HCT116 (cell line): ENCODE data around the gene MMP15. TPM values are rescaled to one million over a fixed set of nuclear protein-coding genes. Genes with fewer than 3 reads are reported as not detected.

Experiments
- ATAC-seq: fragments of 200-7000 bp; cut with Tn5 transposase; 2 replicates; pipeline ENCODE4 v1.9.1; 2020; ENCODE audit warnings: mild to moderate bottlenecking, moderate library complexity
- BruUV-seq: library from RNA; stranded (reverse); fragments of 400-500 nt; replicated peaks from 2 replicates; lab custom pipeline; 2021; lab: Mats Ljungman, UMichigan
- CTCF ChIA-PET: fragments of 300-600 bp; sonication (Branson Sonifier 250); formaldehyde crosslinking; loops from one replicate; lab custom pipeline; 2021; ENCODE audit warnings: antibody characterized with exemption; lab: Charles Lee
- POLR2A ChIA-PET: fragments of 300-600, 350-600 bp; sonication (Branson Sonifier 250); formaldehyde crosslinking; loops from one replicate; lab custom pipeline; 2021; ENCODE audit warnings: antibody characterized with exemption; lab: Charles Lee
- RAD21 ChIA-PET, 2 experiments: fragments of 300-600 bp; sonication (Branson Sonifier 250); formaldehyde crosslinking; loops; one replicate each; lab custom pipeline; 2023; ENCODE audit warnings: low total read pairs in 2 of 2; ENCODE audit not compliant: uncharacterized antibody in 2 of 2, unreplicated experiment in 2 of 2, low non-redundant PET in 1 of 2; lab: Charles Lee
- DNase-seq: peaks from one replicate; pipeline ENCODE4 v3.0.0-alpha.2; 2010; ENCODE audit warnings: low read depth, low spot score
- H2AFZ ChIP-seq: fragments of 200-600 bp; shearing (Covaris generic), sonication (generic); 2 replicates; pipeline ENCODE4 v1.6.1; 2017; ENCODE audit warnings: low read depth, mixed run types, mixed read lengths, antibody characterized with exemption, low read length; ENCODE audit not compliant: poor library complexity, severe bottlenecking
- H3K27ac ChIP-seq: 2 replicates; pipeline ENCODE4 v1.5.1; 2012; ENCODE audit warnings: low read depth, low read length
- H3K27me3 ChIP-seq: fragments of 200-600 bp; sonication (generic); 2 replicates; pipeline ENCODE4 v1.6.1; 2016; ENCODE audit warnings: mixed run types, low read length, mixed read lengths; ENCODE audit not compliant: insufficient read depth
- H3K36me3 ChIP-seq, 2 experiments: fragments of 200-500 bp in 1 of 2; fragments of 200-600 bp in 1 of 2; sonication (Bioruptor generic) in 1 of 2; sonication (generic) in 1 of 2; 2 replicates each; pipeline versions ENCODE4 v1.5.1 to v1.6.1; 2014 to 2016; ENCODE audit warnings: low read length in 2 of 2, inconsistent platforms in 1 of 2, mixed read lengths in 1 of 2, mixed run types in 1 of 2; ENCODE audit not compliant: insufficient read depth in 2 of 2, control insufficient read depth in 1 of 2
- H3K4me1 ChIP-seq, 2 experiments: fragments of 200-600 bp in 1 of 2; sonication (generic) in 1 of 2; 2 replicates each; pipeline versions ENCODE4 v1.5.1 to v1.6.1; 2012 to 2017; ENCODE audit warnings: low read length in 2 of 2, inconsistent platforms in 1 of 2, mild to moderate bottlenecking in 1 of 2, mixed read lengths in 1 of 2, mixed run types in 1 of 2, moderate library complexity in 1 of 2; ENCODE audit not compliant: insufficient read depth in 2 of 2, control insufficient read depth in 1 of 2
- H3K4me2 ChIP-seq: fragments of 200-600 bp; sonication (generic); 2 replicates; pipeline ENCODE4 v1.6.1; 2017; ENCODE audit warnings: mixed run types, low read length, mixed read lengths
- H3K4me3 ChIP-seq, 2 experiments: fragments of 200-600 bp in 1 of 2; sonication (generic) in 1 of 2; replicated peaks in 1 of 2; 2 replicates each; pipeline ENCODE4 v1.5.1; 2011 to 2016; ENCODE audit warnings: low read length in 2 of 2, control low read depth in 1 of 2, low read depth in 1 of 2, mild to moderate bottlenecking in 1 of 2, mixed read lengths in 1 of 2, mixed run types in 1 of 2
- H3K79me2 ChIP-seq: fragments of 200-600 bp; sonication (generic); 2 replicates; pipeline ENCODE4 v1.6.1; 2017; ENCODE audit warnings: mild to moderate bottlenecking, mixed run types, low read length, moderate library complexity, mixed read lengths; ENCODE audit not compliant: insufficient read depth
- H3K9ac ChIP-seq: fragments of 200-600 bp; sonication (generic); 2 replicates; pipeline ENCODE4 v1.6.1; 2016; ENCODE audit warnings: low read length, mixed read lengths
- H3K9me2 ChIP-seq: fragments of 200-600 bp; sonication (generic), shearing (Covaris generic); 2 replicates; pipeline ENCODE4 v1.6.1; 2017; ENCODE audit warnings: mixed run types, mild to moderate bottlenecking, moderate library complexity; ENCODE audit not compliant: insufficient read depth
- H3K9me3 ChIP-seq, 2 experiments: fragments of 200-500 bp in 1 of 2; fragments of 200-600 bp in 1 of 2; sonication (Bioruptor generic) in 1 of 2; sonication (generic) in 1 of 2; 2 replicates each; pipeline ENCODE4 v1.6.1; 2014 to 2017; ENCODE audit warnings: low read length in 2 of 2, mixed read lengths in 2 of 2, inconsistent platforms in 1 of 2, low read depth in 1 of 2, mild to moderate bottlenecking in 1 of 2, mixed run types in 1 of 2, moderate library complexity in 1 of 2; ENCODE audit not compliant: control insufficient read depth in 1 of 2, insufficient read depth in 1 of 2
- H4K20me1 ChIP-seq: fragments of 200-600 bp; sonication (generic), shearing (Covaris generic); 2 replicates; pipeline ENCODE4 v1.6.1; 2017; ENCODE audit warnings: mixed run types, mild to moderate bottlenecking, moderate library complexity; ENCODE audit not compliant: insufficient read depth
- CBX3 ChIP-seq: IDR thresholded peaks from 2 replicates; pipeline ENCODE4 v1.6.1; 2012; ENCODE audit warnings: low read depth
- ELF1 ChIP-seq: IDR thresholded peaks from 2 replicates; pipeline ENCODE4 v1.6.1; 2012; ENCODE audit warnings: low read depth, borderline replicate concordance
- EZH2 ChIP-seq: fragments of 200-600 bp; sonication (generic); IDR thresholded peaks from 2 replicates; pipeline ENCODE4 v1.6.1; 2017; ENCODE audit warnings: antibody characterized with exemption, mixed run types
- POLR2AphosphoS5 ChIP-seq: IDR thresholded peaks from 2 replicates; pipeline ENCODE4 v1.6.1; 2011; ENCODE audit warnings: mild to moderate bottlenecking, low read depth, low read length, moderate library complexity
- SRF ChIP-seq: IDR thresholded peaks from 2 replicates; pipeline ENCODE4 v1.6.1; 2012; ENCODE audit warnings: low read depth
- TCF7L2 ChIP-seq: IDR thresholded peaks from 2 replicates; pipeline ENCODE4 v1.7.0; 2011; ENCODE audit warnings: borderline replicate concordance, inconsistent platforms; ENCODE audit not compliant: insufficient read depth, insufficient read length; ENCODE audit errors: extremely low read depth
- YY1 ChIP-seq: IDR thresholded peaks from 2 replicates; pipeline ENCODE4 v1.6.1; 2011; ENCODE audit warnings: low read length, low read depth, moderate library complexity, mild to moderate bottlenecking; ENCODE audit not compliant: insufficient replicate concordance; ENCODE audit errors: extremely low read depth
- ZFX ChIP-seq: fragments of 450-650 bp; IDR thresholded peaks from 2 replicates; pipeline ENCODE4 v1.6.1; 2017
- ZNF274 ChIP-seq: fragments of 200-500 bp; sonication (Bioruptor generic); IDR thresholded peaks from 2 replicates; pipeline ENCODE4 v1.6.1; 2014; ENCODE audit warnings: mild to moderate bottlenecking, low read depth, low read length, inconsistent platforms
- intact Hi-C: fragments of 100-400 bp; cut with micrococcal nuclease; formaldehyde crosslinking; loops from 2 replicates; pipeline ENCODE4 v1.10.0; 2022
- total RNA-seq: library from RNA; stranded (reverse); gene quantifications from one replicate; pipeline ENCODE4 v1.2.1, GENCODE V29; 2021; ENCODE audit not compliant: unreplicated experiment
- TF ChIP-seq, protein P1 (sequence below): IDR thresholded peaks from 2 replicates; pipeline ENCODE4 v1.6.1; 2012
- TF ChIP-seq, protein P2 (sequence below): IDR thresholded peaks from 2 replicates; pipeline ENCODE4 v1.6.1; 2012

MMP15 gene
- total RNA-seq, 1 experiment from 2014 or later: 38.5 TPM

DNA sequence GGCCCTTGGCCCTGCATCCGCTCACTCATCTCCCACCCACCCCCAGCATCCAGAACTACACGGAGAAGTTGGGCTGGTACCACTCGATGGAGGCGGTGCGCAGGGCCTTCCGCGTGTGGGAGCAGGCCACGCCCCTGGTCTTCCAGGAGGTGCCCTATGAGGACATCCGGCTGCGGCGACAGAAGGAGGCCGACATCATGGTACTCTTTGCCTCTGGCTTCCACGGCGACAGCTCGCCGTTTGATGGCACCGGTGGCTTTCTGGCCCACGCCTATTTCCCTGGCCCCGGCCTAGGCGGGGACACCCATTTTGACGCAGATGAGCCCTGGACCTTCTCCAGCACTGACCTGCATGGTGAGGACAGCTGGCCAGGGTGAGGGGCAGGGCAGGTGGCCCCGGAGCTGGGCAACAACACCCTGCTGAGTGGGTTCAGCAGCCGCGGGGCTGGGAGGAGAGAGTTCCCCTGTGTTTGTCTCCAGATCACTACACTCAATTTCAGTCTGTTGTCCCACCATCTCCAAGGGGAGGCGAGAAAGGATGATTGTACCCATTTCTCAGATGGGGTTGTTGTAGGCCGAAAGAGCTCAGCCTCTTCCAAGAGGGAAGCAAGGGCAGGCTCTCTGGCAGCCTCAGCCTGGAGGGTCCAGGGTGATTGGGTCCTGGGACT is 14.4 kb downstream of the MMP15 start:
- no peak overlapping the region for H3K4me2 ChIP-seq
- no TSS peak for BruUV-seq
- ChIA-PET RAD21 (no interaction called here), POLR2A (no interaction called here), CTCF (no interaction called here)
- no peak for ATAC-seq
- no peaks in the 10 kb centered on the region for H4K20me1 ChIP-seq
- TF ChIP-seq TCF7L2: no peak
- TF ChIP-seq YY1: no peak
- no peak for TF ChIP-seq POLR2AphosphoS5
- TF ChIP-seq ELF1: no peak
- TF ChIP-seq CBX3: no peak
- no peak for TF ChIP-seq ZNF274
- TF ChIP-seq, protein P1, sequence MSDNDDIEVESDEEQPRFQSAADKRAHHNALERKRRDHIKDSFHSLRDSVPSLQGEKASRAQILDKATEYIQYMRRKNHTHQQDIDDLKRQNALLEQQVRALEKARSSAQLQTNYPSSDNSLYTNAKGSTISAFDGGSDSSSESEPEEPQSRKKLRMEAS: no peak
- no peak for TF ChIP-seq SRF
- TF ChIP-seq ZFX: no peak
- TF ChIP-seq, protein P2, sequence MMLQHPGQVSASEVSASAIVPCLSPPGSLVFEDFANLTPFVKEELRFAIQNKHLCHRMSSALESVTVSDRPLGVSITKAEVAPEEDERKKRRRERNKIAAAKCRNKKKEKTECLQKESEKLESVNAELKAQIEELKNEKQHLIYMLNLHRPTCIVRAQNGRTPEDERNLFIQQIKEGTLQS: no peak
- no peak for TF ChIP-seq EZH2
- H3K4me3 ChIP-seq: no peak overlapping the region
- H3K9ac ChIP-seq: no peak overlapping the region
- H3K9me2 ChIP-seq: no peaks in the 10 kb centered on the region
- no peaks in the 10 kb centered on the region for H3K9me3 ChIP-seq
- H3K79me2 ChIP-seq: no peaks in the 10 kb centered on the region; the same call in 1 of the 2 replicates
- DNase-seq: no peak
- H3K4me1 ChIP-seq: no peaks in the 10 kb centered on the region
- intact Hi-C loops: no loop called here
- H2AFZ ChIP-seq: no peak overlapping the region
- H3K27me3 ChIP-seq: no peaks in the 10 kb centered on the region
- H3K27ac ChIP-seq: no peak overlapping the region
- H3K36me3 ChIP-seq: peaks cover 5 to 9% of the 10 kb centered on the region in 2 experiments; a peak in 2 of 4 replicates
